Measurements from ENCODE around the gene GMEB1. TPM values are rescaled to one million over a fixed set of nuclear protein-coding genes. Genes with fewer than 3 reads are reported as not detected.
"Not testable (repeated sequence)": the region's sequence is repeated elsewhere in the genome, so short reads cannot be mapped to it uniquely, and the experiment has no call there.

GMEB1 gene
- total RNA-seq, 2 donors from 2014 or later = 18.9 to 19.6 TPM

- no peaks in the 10 kb centered on the region for H3K27me3 Mint-ChIP-seq (ENCODE audit: low read depth)
- no peaks in the 10 kb centered on the region for H3K9me3 Mint-ChIP-seq
- peaks cover 17 to 51% of the 10 kb centered on the region in 2 donors for H3K36me3 Mint-ChIP-seq (ENCODE audit: insufficient read depth in 2 of 2)
- DNase-seq (peak in 1 of 2 donors; percentile 18), ATAC-seq (replicated peaks in 1 of 2) (peak; percentile 82 to 91)
- H3K4me1 Mint-ChIP-seq (ENCODE audit: low read depth) = peaks cover 84% of the 10 kb centered on the region
- H3K27ac Mint-ChIP-seq = peak overlapping the region; percentile 83
- H3K4me3 Mint-ChIP-seq = peak overlapping the region; percentile 62 to 83
These were observed 75.6 kb downstream of the GMEB1 start for GRCh38 chr1:28744184-28744583.

- Mint-ChIP-seq H3K36me3 (ENCODE audit: insufficient read depth in 2 of 2) (peaks cover 17 to 50% of the 10 kb centered on the region in 2 donors), H3K27ac (no peak overlapping the region), H3K27me3 (ENCODE audit: low read depth) (no peaks in the 10 kb centered on the region), H3K4me3 (peak overlapping the region; percentile 35 to 59), H3K4me1 (ENCODE audit: low read depth) (peaks cover 88% of the 10 kb centered on the region), H3K9me3 (no peaks in the 10 kb centered on the region)
- no peak for DNase-seq
- ATAC-seq (replicated peaks in 1 of 2) = no peak
These were observed 77.1 kb downstream of the GMEB1 start for GRCh38 chr1:28745653-28746173.

- H3K27ac Mint-ChIP-seq = peak overlapping the region; percentile 94
- H3K4me1 Mint-ChIP-seq (ENCODE audit: low read depth) = peaks cover 64% of the 10 kb centered on the region
- no peak for DNase-seq
- peaks cover 7 to 23% of the 10 kb centered on the region in 2 donors for H3K36me3 Mint-ChIP-seq (ENCODE audit: insufficient read depth in 2 of 2)
- H3K9me3 Mint-ChIP-seq = no peaks in the 10 kb centered on the region
- H3K27me3 Mint-ChIP-seq (ENCODE audit: low read depth) = no peaks in the 10 kb centered on the region
- H3K4me3 Mint-ChIP-seq = peak overlapping the region; percentile 34 to 68
- no peak for ATAC-seq (replicated peaks in 1 of 2)
These were observed 81.7 kb downstream of the GMEB1 start for GRCh38 chr1:28750330-28750729.

- ATAC-seq (replicated peaks in 1 of 2); H3K27me3 Mint-ChIP-seq (ENCODE audit: low read depth); H3K27ac Mint-ChIP-seq; DNase-seq; H3K4me3 Mint-ChIP-seq; H3K9me3 Mint-ChIP-seq: not testable (repeated sequence)
- H3K36me3 Mint-ChIP-seq (ENCODE audit: insufficient read depth in 2 of 2) = peaks cover 7 to 22% of the 10 kb centered on the region in 2 donors
- peaks cover 62% of the 10 kb centered on the region for H3K4me1 Mint-ChIP-seq (ENCODE audit: low read depth)
These were observed 82.2 kb downstream of the GMEB1 start for GRCh38 chr1:28750771-28751294.

GRCh38 chr1:28751315-28752060 lies 82.9 kb downstream of the GMEB1 start:
- no peaks in the 10 kb centered on the region for H3K9me3 Mint-ChIP-seq
- no peaks in the 10 kb centered on the region for H3K27me3 Mint-ChIP-seq (ENCODE audit: low read depth)
- H3K4me1 Mint-ChIP-seq (ENCODE audit: low read depth) = peaks cover 56% of the 10 kb centered on the region
- peaks cover 4 to 15% of the 10 kb centered on the region in 2 donors for H3K36me3 Mint-ChIP-seq (ENCODE audit: insufficient read depth in 2 of 2)
- DNase-seq = no peak
- peak overlapping the region in 1 of 2 donors; percentile 8 for H3K4me3 Mint-ChIP-seq
- no peak for ATAC-seq (replicated peaks in 1 of 2)
- H3K27ac Mint-ChIP-seq = peak overlapping the region; percentile 66

GRCh38 chr1:28755701-28756100 lies 87.1 kb downstream of the GMEB1 start:
- Mint-ChIP-seq H3K36me3 (ENCODE audit: insufficient read depth in 2 of 2) (peaks cover 12 to 16% of the 10 kb centered on the region in 2 donors), H3K4me1 (ENCODE audit: low read depth) (peaks cover 26% of the 10 kb centered on the region), H3K27ac (no peak overlapping the region), H3K4me3 (no peak overlapping the region), H3K9me3 (no peaks in the 10 kb centered on the region), H3K27me3 (ENCODE audit: low read depth) (no peaks in the 10 kb centered on the region)
- DNase-seq = no peak
- ATAC-seq (replicated peaks in 1 of 2) = no peak

GRCh38 chr1:28756846-28757245 lies 88.3 kb downstream of the GMEB1 start:
- no peaks in the 10 kb centered on the region for H3K9me3 Mint-ChIP-seq
- ATAC-seq (replicated peaks in 1 of 2) = no peak
- H3K27me3 Mint-ChIP-seq (ENCODE audit: low read depth) = no peaks in the 10 kb centered on the region
- H3K4me3 Mint-ChIP-seq = no peak overlapping the region
- H3K27ac Mint-ChIP-seq = no peak overlapping the region
- H3K36me3 Mint-ChIP-seq (ENCODE audit: insufficient read depth in 2 of 2) = peaks cover 13 to 18% of the 10 kb centered on the region in 2 donors
- peaks cover 19% of the 10 kb centered on the region for H3K4me1 Mint-ChIP-seq (ENCODE audit: low read depth)
- no peak for DNase-seq

- Mint-ChIP-seq H3K4me1 (ENCODE audit: low read depth) (peaks cover 22% of the 10 kb centered on the region), H3K27ac (no peak overlapping the region), H3K4me3 (no peak overlapping the region), H3K36me3 (ENCODE audit: insufficient read depth in 2 of 2) (peaks cover 12 to 20% of the 10 kb centered on the region in 2 donors), H3K27me3 (ENCODE audit: low read depth) (no peaks in the 10 kb centered on the region), H3K9me3 (no peaks in the 10 kb centered on the region)
- DNase-seq (no peak), ATAC-seq (replicated peaks in 1 of 2) (no peak)
These were observed 89.8 kb downstream of the GMEB1 start for GRCh38 chr1:28758420-28758819.

GRCh38 chr1:28759257-28759656 lies 90.7 kb downstream of the GMEB1 start:
- H3K27ac Mint-ChIP-seq = peak overlapping the region; percentile 49
- peaks cover 12 to 19% of the 10 kb centered on the region in 2 donors for H3K36me3 Mint-ChIP-seq (ENCODE audit: insufficient read depth in 2 of 2)
- H3K4me1 Mint-ChIP-seq (ENCODE audit: low read depth) = peaks cover 15% of the 10 kb centered on the region
- no peak overlapping the region for H3K4me3 Mint-ChIP-seq
- no peak for DNase-seq
- H3K9me3 Mint-ChIP-seq = no peaks in the 10 kb centered on the region
- no peaks in the 10 kb centered on the region for H3K27me3 Mint-ChIP-seq (ENCODE audit: low read depth)
- ATAC-seq (replicated peaks in 1 of 2) = no peak

GRCh38 chr1:28761189-28761588 lies 92.6 kb downstream of the GMEB1 start:
- DNase-seq (no peak), ATAC-seq (replicated peaks in 1 of 2) (no peak)
- Mint-ChIP-seq H3K27me3 (ENCODE audit: low read depth) (no peaks in the 10 kb centered on the region), H3K4me1 (ENCODE audit: low read depth) (peaks cover 24% of the 10 kb centered on the region), H3K9me3 (no peaks in the 10 kb centered on the region), H3K27ac (no peak overlapping the region), H3K4me3 (no peak overlapping the region), H3K36me3 (ENCODE audit: insufficient read depth in 2 of 2) (peaks cover 12 to 25% of the 10 kb centered on the region in 2 donors)

GRCh38 chr1:28766532-28767183 lies 98.1 kb downstream of the GMEB1 start:
- H3K9me3 Mint-ChIP-seq = no peaks in the 10 kb centered on the region
- no peak for DNase-seq
- no peak for ATAC-seq (replicated peaks in 1 of 2)
- no peak overlapping the region for H3K4me3 Mint-ChIP-seq
- no peaks in the 10 kb centered on the region for H3K27me3 Mint-ChIP-seq (ENCODE audit: low read depth)
- peaks cover 16% of the 10 kb centered on the region for H3K4me1 Mint-ChIP-seq (ENCODE audit: low read depth)
- H3K36me3 Mint-ChIP-seq (ENCODE audit: insufficient read depth in 2 of 2) = peaks cover 0 to 23% of the 10 kb centered on the region in 2 donors
- H3K27ac Mint-ChIP-seq = peak overlapping the region; percentile 63

Data from activated T-cell treated with anti-CD3 and anti-CD28 coated beads, Interleukin-2, amount 50 U/mL, for 72 hours (primary cell).